ENCODE results near the gene EIF4EBP2.

GRCh38 chr10:70371846-70372245 lies 32.1 kb upstream of the EIF4EBP2 start:
- TF ChIP-seq, protein P1, sequence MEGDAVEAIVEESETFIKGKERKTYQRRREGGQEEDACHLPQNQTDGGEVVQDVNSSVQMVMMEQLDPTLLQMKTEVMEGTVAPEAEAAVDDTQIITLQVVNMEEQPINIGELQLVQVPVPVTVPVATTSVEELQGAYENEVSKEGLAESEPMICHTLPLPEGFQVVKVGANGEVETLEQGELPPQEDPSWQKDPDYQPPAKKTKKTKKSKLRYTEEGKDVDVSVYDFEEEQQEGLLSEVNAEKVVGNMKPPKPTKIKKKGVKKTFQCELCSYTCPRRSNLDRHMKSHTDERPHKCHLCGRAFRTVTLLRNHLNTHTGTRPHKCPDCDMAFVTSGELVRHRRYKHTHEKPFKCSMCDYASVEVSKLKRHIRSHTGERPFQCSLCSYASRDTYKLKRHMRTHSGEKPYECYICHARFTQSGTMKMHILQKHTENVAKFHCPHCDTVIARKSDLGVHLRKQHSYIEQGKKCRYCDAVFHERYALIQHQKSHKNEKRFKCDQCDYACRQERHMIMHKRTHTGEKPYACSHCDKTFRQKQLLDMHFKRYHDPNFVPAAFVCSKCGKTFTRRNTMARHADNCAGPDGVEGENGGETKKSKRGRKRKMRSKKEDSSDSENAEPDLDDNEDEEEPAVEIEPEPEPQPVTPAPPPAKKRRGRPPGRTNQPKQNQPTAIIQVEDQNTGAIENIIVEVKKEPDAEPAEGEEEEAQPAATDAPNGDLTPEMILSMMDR (IDR thresholded peaks at IDR 0.05; ENCODE audit: poor library complexity): no peak
- TF ChIP-seq EZH2phosphoT487 (IDR thresholded peaks at IDR 0.05; ENCODE audit: low read depth, severe bottlenecking, unreplicated experiment): no peak
- no peak for TF ChIP-seq EZH2 (IDR thresholded peaks at IDR 0.05; ENCODE audit: borderline replicate concordance)
